NB4 (cell line): ENCODE data around the gene PCSK6.

Experiments
- DNase-seq: peaks from one replicate; pipeline ENCODE4 v3.0.0; 2010; ENCODE audit warnings: low read depth
- H3K4me3 ChIP-seq: one replicate; pipeline ENCODE4 v1.5.1; 2011; ENCODE audit warnings: mild to moderate bottlenecking, low read depth, low read length, moderate library complexity
- CTCF ChIP-seq: IDR thresholded peaks from one replicate; pipeline ENCODE4 v1.5.1; 2012; ENCODE audit warnings: low read depth, low read length
- MAX ChIP-seq: IDR thresholded peaks from 2 replicates; pipeline ENCODE4 v1.6.1; 2011; ENCODE audit warnings: low read depth, low read length
- MYC ChIP-seq: IDR thresholded peaks from 2 replicates; pipeline ENCODE4 v1.6.1; 2011; ENCODE audit warnings: low read depth, low read length
- POLR2A ChIP-seq: IDR thresholded peaks from 2 replicates; pipeline ENCODE4 v1.6.1; 2011; ENCODE audit warnings: mild to moderate bottlenecking; ENCODE audit not compliant: insufficient read length; ENCODE audit errors: extremely low read depth

PCSK6 gene

GRCh38 chr15:101326026-101326315, 163.5 kb downstream of the PCSK6 start:
- H3K4me3 ChIP-seq: no peak overlapping the region
- DNase-seq: no peak
- TF ChIP-seq MYC: no peak
- TF ChIP-seq POLR2A: no peak
- no peak for TF ChIP-seq CTCF
- TF ChIP-seq MAX: no peak

- DNase-seq: no peak
- no peak overlapping the region for H3K4me3 ChIP-seq
- no peak for TF ChIP-seq CTCF
- TF ChIP-seq POLR2A: no peak
- TF ChIP-seq MYC: no peak
- TF ChIP-seq MAX: no peak
These were observed 164.1 kb downstream of the PCSK6 start for GRCh38 chr15:101325263-101326025.

GRCh38 chr15:101324524-101325177, 164.9 kb downstream of the PCSK6 start:
- no peak for DNase-seq
- H3K4me3 ChIP-seq: no peak overlapping the region
- TF ChIP-seq MYC (no peak), POLR2A (no peak), MAX (no peak), CTCF (no peak)

- no peak for DNase-seq
- TF ChIP-seq MYC: no peak
- no peak for TF ChIP-seq CTCF
- no peak for TF ChIP-seq POLR2A
- no peak for TF ChIP-seq MAX
- H3K4me3 ChIP-seq: no peak overlapping the region
These were observed 165.5 kb downstream of the PCSK6 start for GRCh38 chr15:101323793-101324523.

GRCh38 chr15:101322854-101323477, 166.5 kb downstream of the PCSK6 start:
- H3K4me3 ChIP-seq: no peak overlapping the region
- peak; percentile 75 for DNase-seq
- TF ChIP-seq MYC (no peak), CTCF (no peak), POLR2A (no peak), MAX (no peak)
